PFSK-1 (cell line): ENCODE results near the gene NHSL2.

Experiments
- FOXP2 ChIP-seq: optimal IDR thresholded peaks from 2 replicates; pipeline ENCODE3; 2011; ENCODE audit warnings: borderline replicate concordance, control low read depth, inconsistent platforms; ENCODE audit not compliant: insufficient read depth; ENCODE audit errors: extremely low read length, extremely low read depth
- POLR2AphosphoS5 ChIP-seq: IDR thresholded peaks from 2 replicates; pipeline ENCODE4 v1.6.1; 2012; ENCODE audit warnings: low read depth, mild to moderate bottlenecking, control low read depth, low read length, moderate library complexity
- SIN3A ChIP-seq: IDR thresholded peaks from 2 replicates; pipeline ENCODE4 v1.6.1; 2012; ENCODE audit warnings: mild to moderate bottlenecking, low read length, moderate library complexity, borderline replicate concordance; ENCODE audit not compliant: insufficient read depth
- TAF1 ChIP-seq: IDR thresholded peaks from 2 replicates; pipeline ENCODE4 v1.6.1; 2012; ENCODE audit warnings: low read length, control low read depth, borderline replicate concordance; ENCODE audit not compliant: insufficient read depth
- TF ChIP-seq, protein P1 (sequence below), 2 experiments: IDR thresholded peaks; 2 replicates each; pipeline versions ENCODE4 v1.6.1 to v1.8.0; 2011 to 2012; ENCODE audit warnings: low read depth in 2 of 2, low read length in 2 of 2, control low read depth in 1 of 2, inconsistent platforms in 1 of 2, mild to moderate bottlenecking in 1 of 2, moderate library complexity in 1 of 2; ENCODE audit not compliant: insufficient read depth in 1 of 2

The NHSL2 gene

DNA sequence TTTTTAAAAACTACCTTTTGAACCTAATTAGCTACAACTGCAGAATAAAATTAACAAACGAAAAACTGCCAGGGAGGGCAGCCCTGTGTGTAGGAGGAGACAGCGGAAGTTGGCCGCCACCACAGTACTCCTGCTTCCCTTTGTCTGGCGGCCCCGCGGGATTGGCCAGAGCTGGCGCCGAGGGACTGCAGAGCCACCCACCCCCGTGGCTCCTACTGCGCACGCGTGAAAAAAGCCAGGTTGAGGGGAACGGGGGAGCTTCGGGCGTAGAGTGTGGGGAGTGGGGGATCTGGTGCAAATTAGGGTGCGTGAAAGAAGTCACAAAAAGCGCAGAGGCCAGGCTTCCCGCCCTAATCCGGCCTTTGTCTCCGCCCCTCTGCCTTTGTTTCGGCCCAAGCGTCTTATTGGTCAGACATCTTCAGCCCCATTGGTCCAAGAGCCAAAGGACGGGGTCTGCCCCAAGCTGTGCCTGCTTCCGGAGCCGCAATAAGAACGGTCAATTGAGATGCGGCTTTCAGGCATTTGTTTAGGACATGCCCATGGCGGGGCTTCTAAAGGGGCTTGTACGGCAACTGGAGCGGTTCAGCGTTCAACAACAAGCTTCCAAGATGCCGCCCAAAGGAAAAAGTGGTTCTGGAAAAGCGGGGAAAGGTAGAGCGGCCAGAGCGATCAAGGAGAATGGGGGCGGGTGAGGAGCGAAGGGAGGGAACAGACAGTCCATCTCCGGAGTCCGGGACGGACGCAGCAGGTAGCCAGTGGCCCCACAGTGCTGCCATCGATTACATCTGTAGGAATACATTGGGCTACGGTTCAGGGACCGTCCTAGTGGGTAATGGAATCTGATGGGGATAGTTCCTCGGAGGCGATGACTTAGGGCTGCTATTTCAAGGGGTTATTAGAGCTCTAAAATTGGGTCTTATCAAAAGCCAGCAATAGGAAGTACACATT is 270.8 kb downstream of the NHSL2 start, which contains the start of gene PIN4:
TSS of gene PIN4 (plus strand) at position 580 of the 948 bp plus-strand sequence. CDS start at position 609, 29 bp downstream.
- TF ChIP-seq TAF1 (no peak), SIN3A (no peak), POLR2AphosphoS5 (peak; percentile 35; the same call in 1 of the 2 replicates)

DNA sequence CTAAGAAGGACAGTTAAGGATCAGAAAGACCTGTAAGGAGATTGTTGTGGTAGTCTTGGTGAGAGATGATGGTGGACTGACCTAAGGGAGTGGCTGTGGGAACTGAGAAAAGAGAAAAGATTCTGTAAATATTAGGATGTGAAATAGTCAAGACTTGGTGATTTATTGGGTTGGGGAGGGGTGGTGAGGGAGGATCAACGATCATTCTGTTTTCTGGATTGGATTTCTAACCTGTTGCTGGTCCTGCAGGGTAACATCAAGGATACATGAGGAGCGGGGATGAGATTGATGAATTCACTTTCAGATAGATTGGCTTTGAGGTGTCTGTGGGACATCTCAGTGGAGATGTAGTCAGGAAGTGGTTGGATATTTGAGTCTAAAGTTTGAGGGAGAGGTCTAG is 272.3 kb downstream of the NHSL2 start:
- TF ChIP-seq TAF1 (no peak), POLR2AphosphoS5 (no peak), FOXP2 (no peak)
- TF ChIP-seq, protein P1, sequence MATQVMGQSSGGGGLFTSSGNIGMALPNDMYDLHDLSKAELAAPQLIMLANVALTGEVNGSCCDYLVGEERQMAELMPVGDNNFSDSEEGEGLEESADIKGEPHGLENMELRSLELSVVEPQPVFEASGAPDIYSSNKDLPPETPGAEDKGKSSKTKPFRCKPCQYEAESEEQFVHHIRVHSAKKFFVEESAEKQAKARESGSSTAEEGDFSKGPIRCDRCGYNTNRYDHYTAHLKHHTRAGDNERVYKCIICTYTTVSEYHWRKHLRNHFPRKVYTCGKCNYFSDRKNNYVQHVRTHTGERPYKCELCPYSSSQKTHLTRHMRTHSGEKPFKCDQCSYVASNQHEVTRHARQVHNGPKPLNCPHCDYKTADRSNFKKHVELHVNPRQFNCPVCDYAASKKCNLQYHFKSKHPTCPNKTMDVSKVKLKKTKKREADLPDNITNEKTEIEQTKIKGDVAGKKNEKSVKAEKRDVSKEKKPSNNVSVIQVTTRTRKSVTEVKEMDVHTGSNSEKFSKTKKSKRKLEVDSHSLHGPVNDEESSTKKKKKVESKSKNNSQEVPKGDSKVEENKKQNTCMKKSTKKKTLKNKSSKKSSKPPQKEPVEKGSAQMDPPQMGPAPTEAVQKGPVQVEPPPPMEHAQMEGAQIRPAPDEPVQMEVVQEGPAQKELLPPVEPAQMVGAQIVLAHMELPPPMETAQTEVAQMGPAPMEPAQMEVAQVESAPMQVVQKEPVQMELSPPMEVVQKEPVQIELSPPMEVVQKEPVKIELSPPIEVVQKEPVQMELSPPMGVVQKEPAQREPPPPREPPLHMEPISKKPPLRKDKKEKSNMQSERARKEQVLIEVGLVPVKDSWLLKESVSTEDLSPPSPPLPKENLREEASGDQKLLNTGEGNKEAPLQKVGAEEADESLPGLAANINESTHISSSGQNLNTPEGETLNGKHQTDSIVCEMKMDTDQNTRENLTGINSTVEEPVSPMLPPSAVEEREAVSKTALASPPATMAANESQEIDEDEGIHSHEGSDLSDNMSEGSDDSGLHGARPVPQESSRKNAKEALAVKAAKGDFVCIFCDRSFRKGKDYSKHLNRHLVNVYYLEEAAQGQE (IDR thresholded peaks at IDR 0.05; ENCODE audit: insufficient read depth in 1 of 2, low read depth in 2 of 2, low read length in 2 of 2): no peak

DNA sequence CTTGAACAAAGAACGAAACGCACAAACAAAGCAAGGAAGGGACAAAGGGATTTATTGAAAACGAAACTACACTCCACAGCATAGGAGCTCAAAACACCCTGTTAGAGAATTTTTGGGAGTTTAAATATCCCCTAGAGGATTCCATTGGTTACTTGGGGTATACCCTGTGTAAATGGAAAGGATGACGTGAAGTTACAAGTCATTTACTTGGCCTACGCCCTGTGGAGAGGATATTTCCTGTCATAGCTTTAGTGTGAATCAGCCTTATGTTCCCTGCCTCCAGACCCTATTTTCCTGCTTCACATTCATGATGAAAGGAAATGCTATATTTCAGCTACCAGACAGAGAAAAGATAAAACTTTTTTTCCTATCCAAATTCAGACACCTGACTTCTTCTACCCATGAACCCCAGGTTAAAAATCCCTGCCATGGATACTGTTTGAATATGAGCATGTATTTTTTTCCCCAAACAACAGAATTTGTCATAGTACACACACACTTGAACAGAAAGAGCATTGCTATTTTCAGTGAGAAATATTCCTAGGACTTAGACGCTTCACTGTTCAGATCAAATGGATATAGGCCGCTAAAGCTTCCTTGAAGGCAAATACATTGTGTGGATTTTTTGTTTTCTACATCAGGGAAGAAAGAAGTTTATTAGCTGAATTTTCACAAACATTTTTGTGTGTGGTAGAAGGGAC is 291.3 kb downstream of the NHSL2 start:
- TF ChIP-seq POLR2AphosphoS5 (no peak), SIN3A (no peak), FOXP2 (no peak), TAF1 (no peak)
- TF ChIP-seq, protein P1 (IDR thresholded peaks at IDR 0.05; ENCODE audit: insufficient read depth in 1 of 2, low read depth in 2 of 2, low read length in 2 of 2): no peak
